ENCODE data around the gene CD226. TPM values are rescaled to one million over a fixed set of nuclear protein-coding genes. Genes with fewer than 3 reads are reported as not detected.
"Not testable (repeated sequence)": the region's sequence is repeated elsewhere in the genome, so short reads cannot be mapped to it uniquely, and the experiment has no call there.

CD226 gene
- total and polyA plus RNA-seq, 12 donors = 0.13 to 3.9 (median 1.7) TPM; not detected in 1

- Histone ChIP-seq H3K27ac (no peak overlapping the region), H3K27me3 (no peaks in the 10 kb centered on the region), H3K4me3 (no peak overlapping the region), H3K4me1 (replicated peaks in 1 of 2) (no peaks in the 10 kb centered on the region), H3K36me3 (replicated peaks in 1 of 2) (no peaks in the 10 kb centered on the region), H3K9me3 (replicated peaks in 1 of 3) (no peaks in the 10 kb centered on the region)
- WGBS, 4 donors = 91 to 95% (median 94%) methylated on average over 7 of the region's 7 CpGs
- intact Hi-C loops (cut with DNase I) = no loop called here
- no peak for DNase-seq
- TF ChIP-seq POLR2A (IDR thresholded peaks at IDR 0.05) (no peak), CTCF (IDR thresholded peaks at IDR 0.05) (no peak)
Measured at GRCh38 chr18:69906765-69907164, 40.9 kb downstream of the CD226 start.

GRCh38 chr18:69900941-69901340 is 46.7 kb downstream of the CD226 start:
- Histone ChIP-seq H3K36me3 (replicated peaks in 1 of 2) (no peaks in the 10 kb centered on the region), H3K27ac (no peak overlapping the region), H3K27me3 (no peaks in the 10 kb centered on the region), H3K9me3 (replicated peaks in 1 of 3) (no peaks in the 10 kb centered on the region), H3K4me1 (replicated peaks in 1 of 2) (no peaks in the 10 kb centered on the region), H3K4me3 (no peak overlapping the region)
- TF ChIP-seq CTCF (IDR thresholded peaks at IDR 0.05) (no peak), POLR2A (IDR thresholded peaks at IDR 0.05) (no peak)
- WGBS, 4 donors = 87 to 92% (median 89%) methylated on average over 2 of the region's 2 CpGs
- DNase-seq = no peak
- intact Hi-C loops (cut with DNase I) = no loop called here

GRCh38 chr18:69899154-69899923 is 48.3 kb downstream of the CD226 start:
- WGBS, 4 donors = 80 to 86% (median 85%) methylated on average over 4 of the region's 4 CpGs
- H3K4me3 ChIP-seq; H3K27ac ChIP-seq; H3K36me3 ChIP-seq (replicated peaks in 1 of 2); H3K4me1 ChIP-seq (replicated peaks in 1 of 2); H3K27me3 ChIP-seq; intact Hi-C loops (cut with DNase I); H3K9me3 ChIP-seq (replicated peaks in 1 of 3); DNase-seq: not testable (repeated sequence)

GRCh38 chr18:69898241-69898861 is 49.3 kb downstream of the CD226 start:
- Histone ChIP-seq H3K27me3 (no peaks in the 10 kb centered on the region), H3K27ac (no peak overlapping the region), H3K4me3 (no peak overlapping the region), H3K4me1 (replicated peaks in 1 of 2) (no peaks in the 10 kb centered on the region), H3K36me3 (replicated peaks in 1 of 2) (no peaks in the 10 kb centered on the region), H3K9me3 (replicated peaks in 1 of 3) (no peaks in the 10 kb centered on the region)
- intact Hi-C loops (cut with DNase I) = no loop called here
- TF ChIP-seq POLR2A (IDR thresholded peaks at IDR 0.05) = no peak
- TF ChIP-seq CTCF (IDR thresholded peaks at IDR 0.05) = no peak
- 65 to 68% (median 66%) methylated on average over 11 of the region's 11 CpGs for WGBS, 4 donors
- DNase-seq = no peak
